HEK293T (cell line): ENCODE results near the gene HOXD10.

ENCODE experiments used
- ARNT ChIP-seq: fragments of 450-650 bp; IDR thresholded peaks from 2 replicates; pipeline ENCODE4 v1.6.1; 2017; ENCODE audit warnings: mild to moderate bottlenecking
- BHLHE40 ChIP-seq: fragments of 450-650 bp; IDR thresholded peaks from 2 replicates; pipeline ENCODE4 v1.6.1; 2016; ENCODE audit warnings: mild to moderate bottlenecking, moderate library complexity, borderline replicate concordance
- FOXA1 ChIP-seq: fragments of 450-650 bp; IDR thresholded peaks from 2 replicates; pipeline ENCODE4 v1.6.1; 2016; ENCODE audit warnings: mild to moderate bottlenecking
- FOXM1 ChIP-seq: fragments of 450-650 bp; IDR thresholded peaks from 2 replicates; pipeline ENCODE4 v1.6.1; 2017; ENCODE audit warnings: mild to moderate bottlenecking, borderline replicate concordance
- SP1 ChIP-seq: fragments of 450-650 bp; IDR thresholded peaks from 2 replicates; pipeline ENCODE4 v1.6.1; 2017
- SUZ12 ChIP-seq: fragments of 450-650 bp; IDR thresholded peaks from 2 replicates; pipeline ENCODE4 v1.6.1; 2016; ENCODE audit warnings: mild to moderate bottlenecking
- TARDBP ChIP-seq: fragments of 450-650 bp; IDR thresholded peaks from 2 replicates; pipeline ENCODE4 v1.6.1; 2016

GRCh38 chr2:176089843-176090395 is 26.7 kb upstream of the HOXD10 start:
- no peak for TF ChIP-seq SP1
- TF ChIP-seq ARNT: no peak
- TF ChIP-seq TARDBP: no peak
- TF ChIP-seq FOXA1: no peak
- no peak for TF ChIP-seq FOXM1
- no peak for TF ChIP-seq BHLHE40
- TF ChIP-seq SUZ12: no peak
